ENCODE data around the gene RAPGEF4. TPM values are rescaled to one million over a fixed set of nuclear protein-coding genes. Genes with fewer than 3 reads are reported as not detected.

Gene RAPGEF4
- total RNA-seq, 1 experiment from 2014 or later: 0.59 TPM

DNA sequence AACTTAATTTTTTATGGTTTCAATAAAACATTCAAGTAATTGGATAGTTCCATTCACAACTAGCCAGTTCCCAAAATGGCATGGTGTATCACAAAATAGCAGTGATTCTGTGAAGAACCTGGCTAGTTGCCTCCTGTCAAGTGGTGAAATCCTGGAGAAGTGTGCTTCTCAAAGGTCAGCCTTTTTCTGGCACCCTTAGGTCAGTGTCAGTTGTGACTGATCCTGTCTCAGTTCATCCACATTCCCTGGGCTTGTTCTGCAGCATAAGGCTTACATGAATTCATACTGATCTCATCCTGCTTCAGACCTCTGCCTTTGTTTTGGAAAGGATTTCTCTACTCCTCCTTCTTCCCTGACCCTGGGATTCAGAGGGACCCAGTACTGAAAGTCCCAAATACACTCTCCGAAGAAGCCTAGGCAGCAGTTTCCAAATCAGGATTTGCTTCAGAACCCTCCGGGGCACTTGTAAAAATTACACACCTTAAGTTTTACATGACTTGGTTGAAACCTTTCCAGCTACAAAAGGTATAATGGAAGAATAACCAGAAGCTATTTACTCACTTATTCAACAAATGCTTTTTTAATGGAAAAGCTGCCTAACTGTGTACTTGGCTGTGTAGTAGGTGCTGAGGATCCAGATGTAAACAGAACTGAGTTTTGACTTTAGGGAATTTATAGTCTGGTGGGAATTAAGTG is 351.0 kb downstream of the RAPGEF4 start:
- ChIA-PET POLR2A (no interaction called here), RAD21 (ENCODE audit: low non-redundant PET in 1 of 2, low total read pairs in 2 of 2, uncharacterized antibody in 2 of 2, unreplicated experiment in 2 of 2) (no interaction called here), CTCF (no interaction called here)
- Histone ChIP-seq H2AFZ (ENCODE audit: low read depth, low read length, poor library complexity, severe bottlenecking) (no peak overlapping the region), H4K20me1 (ENCODE audit: insufficient read depth) (no peaks in the 10 kb centered on the region; the same call in 1 of the 2 replicates), H3K9me3 (ENCODE audit: control insufficient read depth in 1 of 2, insufficient read depth in 1 of 2, low read depth in 1 of 2, low read length in 2 of 2) (no peaks in the 10 kb centered on the region), H3K27me3 (ENCODE audit: insufficient read depth, low read length) (no peaks in the 10 kb centered on the region), H3K9me2 (ENCODE audit: insufficient read depth) (no peaks in the 10 kb centered on the region), H3K4me2 (ENCODE audit: low read length) (no peak overlapping the region), H3K36me3 (ENCODE audit: control insufficient read depth in 1 of 2, insufficient read depth in 2 of 2, low read length in 2 of 2) (no peaks in the 10 kb centered on the region), H3K27ac (ENCODE audit: low read depth, low read length) (no peak overlapping the region), H3K4me3 (replicated peaks in 1 of 2; ENCODE audit: low read depth in 1 of 2, low read length in 2 of 2) (no peak overlapping the region), H3K4me1 (ENCODE audit: control insufficient read depth in 1 of 2, insufficient read depth in 2 of 2, low read length in 2 of 2) (no peaks in the 10 kb centered on the region), H3K79me2 (ENCODE audit: insufficient read depth, low read length) (peaks cover 83% of the 10 kb centered on the region), H3K9ac (ENCODE audit: low read length) (no peak overlapping the region)
- no peak for ATAC-seq
- TF ChIP-seq CBX3 (IDR thresholded peaks at IDR 0.05; ENCODE audit: low read depth) (no peak), EZH2 (IDR thresholded peaks at IDR 0.05) (no peak), ZNF274 (IDR thresholded peaks at IDR 0.05; ENCODE audit: low read depth, low read length) (no peak)
- TF ChIP-seq, protein P1, sequence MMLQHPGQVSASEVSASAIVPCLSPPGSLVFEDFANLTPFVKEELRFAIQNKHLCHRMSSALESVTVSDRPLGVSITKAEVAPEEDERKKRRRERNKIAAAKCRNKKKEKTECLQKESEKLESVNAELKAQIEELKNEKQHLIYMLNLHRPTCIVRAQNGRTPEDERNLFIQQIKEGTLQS (IDR thresholded peaks at IDR 0.05): no peak
- no TSS peak for BruUV-seq (replicated peaks)
- intact Hi-C loops (cut with micrococcal nuclease): no loop called here
- no peak for DNase-seq (ENCODE audit: low read depth, low spot score)

DNA sequence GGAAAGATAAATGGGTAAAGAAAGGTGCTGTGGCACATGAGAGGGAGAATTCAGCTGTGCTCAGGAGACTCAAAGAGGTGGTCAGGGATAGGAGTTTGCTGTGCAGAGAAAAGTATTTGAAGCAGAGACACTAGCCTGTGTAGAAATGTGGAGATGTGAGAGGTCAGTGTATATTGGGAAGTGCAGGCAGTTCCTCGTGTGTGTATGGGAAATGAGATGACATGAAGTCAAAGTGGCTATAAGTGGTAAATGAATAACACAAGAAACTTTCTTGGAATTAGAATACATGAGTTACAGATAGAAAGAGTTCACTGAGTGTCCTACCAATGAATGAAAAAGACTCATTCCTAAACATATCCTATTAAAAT is 351.6 kb downstream of the RAPGEF4 start:
- Histone ChIP-seq H3K36me3 (ENCODE audit: control insufficient read depth in 1 of 2, insufficient read depth in 2 of 2, low read length in 2 of 2) (no peaks in the 10 kb centered on the region), H3K4me1 (ENCODE audit: control insufficient read depth in 1 of 2, insufficient read depth in 2 of 2, low read length in 2 of 2) (no peaks in the 10 kb centered on the region), H3K79me2 (ENCODE audit: insufficient read depth, low read length) (peaks cover 81% of the 10 kb centered on the region), H3K9me3 (ENCODE audit: control insufficient read depth in 1 of 2, insufficient read depth in 1 of 2, low read depth in 1 of 2, low read length in 2 of 2) (no peaks in the 10 kb centered on the region), H3K9ac (ENCODE audit: low read length) (no peak overlapping the region), H3K4me2 (ENCODE audit: low read length) (no peak overlapping the region), H3K4me3 (replicated peaks in 1 of 2; ENCODE audit: low read depth in 1 of 2, low read length in 2 of 2) (no peak overlapping the region), H3K9me2 (ENCODE audit: insufficient read depth) (no peaks in the 10 kb centered on the region), H3K27me3 (ENCODE audit: insufficient read depth, low read length) (no peaks in the 10 kb centered on the region), H2AFZ (ENCODE audit: low read depth, low read length, poor library complexity, severe bottlenecking) (no peak overlapping the region), H4K20me1 (ENCODE audit: insufficient read depth) (no peaks in the 10 kb centered on the region; the same call in 1 of the 2 replicates), H3K27ac (ENCODE audit: low read depth, low read length) (no peak overlapping the region)
- no peak for TF ChIP-seq RAD21 (IDR thresholded peaks at IDR 0.05; ENCODE audit: low read depth)
- no peak for TF ChIP-seq CBX3 (IDR thresholded peaks at IDR 0.05; ENCODE audit: low read depth)
- TF ChIP-seq TCF7L2 (IDR thresholded peaks at IDR 0.05; ENCODE audit: borderline replicate concordance, extremely low read depth, insufficient read depth, insufficient read length): no peak
- no peak for TF ChIP-seq ZFX (IDR thresholded peaks at IDR 0.05)
- TF ChIP-seq FOSL1 (IDR thresholded peaks at IDR 0.05; ENCODE audit: low read depth): no peak
- TF ChIP-seq POLR2A (IDR thresholded peaks at IDR 0.05; ENCODE audit: borderline replicate concordance, extremely low read depth, insufficient read depth, insufficient read length): no peak
- no peak for TF ChIP-seq EZH2phosphoT487 (IDR thresholded peaks at IDR 0.05; ENCODE audit: borderline replicate concordance)
- TF ChIP-seq, protein P2, sequence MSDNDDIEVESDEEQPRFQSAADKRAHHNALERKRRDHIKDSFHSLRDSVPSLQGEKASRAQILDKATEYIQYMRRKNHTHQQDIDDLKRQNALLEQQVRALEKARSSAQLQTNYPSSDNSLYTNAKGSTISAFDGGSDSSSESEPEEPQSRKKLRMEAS (IDR thresholded peaks at IDR 0.05): no peak
- TF ChIP-seq, protein P3, sequence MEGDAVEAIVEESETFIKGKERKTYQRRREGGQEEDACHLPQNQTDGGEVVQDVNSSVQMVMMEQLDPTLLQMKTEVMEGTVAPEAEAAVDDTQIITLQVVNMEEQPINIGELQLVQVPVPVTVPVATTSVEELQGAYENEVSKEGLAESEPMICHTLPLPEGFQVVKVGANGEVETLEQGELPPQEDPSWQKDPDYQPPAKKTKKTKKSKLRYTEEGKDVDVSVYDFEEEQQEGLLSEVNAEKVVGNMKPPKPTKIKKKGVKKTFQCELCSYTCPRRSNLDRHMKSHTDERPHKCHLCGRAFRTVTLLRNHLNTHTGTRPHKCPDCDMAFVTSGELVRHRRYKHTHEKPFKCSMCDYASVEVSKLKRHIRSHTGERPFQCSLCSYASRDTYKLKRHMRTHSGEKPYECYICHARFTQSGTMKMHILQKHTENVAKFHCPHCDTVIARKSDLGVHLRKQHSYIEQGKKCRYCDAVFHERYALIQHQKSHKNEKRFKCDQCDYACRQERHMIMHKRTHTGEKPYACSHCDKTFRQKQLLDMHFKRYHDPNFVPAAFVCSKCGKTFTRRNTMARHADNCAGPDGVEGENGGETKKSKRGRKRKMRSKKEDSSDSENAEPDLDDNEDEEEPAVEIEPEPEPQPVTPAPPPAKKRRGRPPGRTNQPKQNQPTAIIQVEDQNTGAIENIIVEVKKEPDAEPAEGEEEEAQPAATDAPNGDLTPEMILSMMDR (IDR thresholded peaks at IDR 0.05 in 2 of 3, conservative IDR thresholded peaks at IDR 0.05 in 1 of 3; ENCODE audit: borderline replicate concordance in 1 of 3, insufficient read depth in 1 of 3, low read depth in 2 of 3, low read length in 2 of 3): no peak
- TF ChIP-seq, protein P4, sequence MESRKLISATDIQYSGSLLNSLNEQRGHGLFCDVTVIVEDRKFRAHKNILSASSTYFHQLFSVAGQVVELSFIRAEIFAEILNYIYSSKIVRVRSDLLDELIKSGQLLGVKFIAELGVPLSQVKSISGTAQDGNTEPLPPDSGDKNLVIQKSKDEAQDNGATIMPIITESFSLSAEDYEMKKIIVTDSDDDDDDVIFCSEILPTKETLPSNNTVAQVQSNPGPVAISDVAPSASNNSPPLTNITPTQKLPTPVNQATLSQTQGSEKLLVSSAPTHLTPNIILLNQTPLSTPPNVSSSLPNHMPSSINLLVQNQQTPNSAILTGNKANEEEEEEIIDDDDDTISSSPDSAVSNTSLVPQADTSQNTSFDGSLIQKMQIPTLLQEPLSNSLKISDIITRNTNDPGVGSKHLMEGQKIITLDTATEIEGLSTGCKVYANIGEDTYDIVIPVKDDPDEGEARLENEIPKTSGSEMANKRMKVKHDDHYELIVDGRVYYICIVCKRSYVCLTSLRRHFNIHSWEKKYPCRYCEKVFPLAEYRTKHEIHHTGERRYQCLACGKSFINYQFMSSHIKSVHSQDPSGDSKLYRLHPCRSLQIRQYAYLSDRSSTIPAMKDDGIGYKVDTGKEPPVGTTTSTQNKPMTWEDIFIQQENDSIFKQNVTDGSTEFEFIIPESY (IDR thresholded peaks at IDR 0.05; ENCODE audit: extremely low read depth, insufficient replicate concordance, low read length): no peak
- TF ChIP-seq SP1 (IDR thresholded peaks at IDR 0.05; ENCODE audit: low read depth): no peak
- TF ChIP-seq ELF1 (IDR thresholded peaks at IDR 0.05; ENCODE audit: borderline replicate concordance, low read depth): no peak
- TF ChIP-seq SIN3A (IDR thresholded peaks at IDR 0.05; ENCODE audit: low read depth): no peak
- TF ChIP-seq JUND (IDR thresholded peaks at IDR 0.05): no peak
- no peak for ATAC-seq
- ChIA-PET POLR2A (no interaction called here), RAD21 (ENCODE audit: low non-redundant PET in 1 of 2, low total read pairs in 2 of 2, uncharacterized antibody in 2 of 2, unreplicated experiment in 2 of 2) (no interaction called here), CTCF (no interaction called here)
- no peak for DNase-seq (ENCODE audit: low read depth, low spot score)
- intact Hi-C loops (cut with micrococcal nuclease): no loop called here
- BruUV-seq (replicated peaks): no TSS peak
